AG09319 (cell line): ENCODE results near the gene FBRSL1.

Experiments used
- DNase-seq: peaks from one replicate; pipeline ENCODE4 v3.0.0-alpha.2; 2010; ENCODE audit warnings: low read depth; ENCODE audit errors: extremely low read depth
- TF ChIP-seq, protein P1 (sequence below): IDR thresholded peaks from 2 replicates; pipeline ENCODE4 v1.5.1; 2011; ENCODE audit warnings: low read depth, mild to moderate bottlenecking, inconsistent platforms, low read length, moderate library complexity

The FBRSL1 gene

DNA sequence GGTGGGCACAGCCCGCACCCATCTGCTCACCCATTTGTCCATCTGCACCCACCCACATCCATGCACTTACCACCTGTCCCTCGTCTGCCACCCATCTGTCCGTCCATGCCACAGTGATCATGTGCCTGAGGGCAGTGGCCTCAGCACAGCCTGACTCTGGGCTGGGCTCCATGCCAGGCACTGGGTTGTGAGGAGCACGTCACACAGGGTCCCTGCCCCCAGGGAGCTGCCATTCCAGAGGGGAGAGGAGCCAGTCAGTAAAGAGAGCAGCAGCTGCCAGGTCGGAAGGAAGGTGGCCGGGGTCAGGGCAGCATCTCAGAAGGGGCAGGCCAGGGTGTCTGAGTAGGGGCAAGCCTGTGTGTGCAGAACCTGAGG is 43.6 kb downstream of the FBRSL1 start:
- TF ChIP-seq, protein P1, sequence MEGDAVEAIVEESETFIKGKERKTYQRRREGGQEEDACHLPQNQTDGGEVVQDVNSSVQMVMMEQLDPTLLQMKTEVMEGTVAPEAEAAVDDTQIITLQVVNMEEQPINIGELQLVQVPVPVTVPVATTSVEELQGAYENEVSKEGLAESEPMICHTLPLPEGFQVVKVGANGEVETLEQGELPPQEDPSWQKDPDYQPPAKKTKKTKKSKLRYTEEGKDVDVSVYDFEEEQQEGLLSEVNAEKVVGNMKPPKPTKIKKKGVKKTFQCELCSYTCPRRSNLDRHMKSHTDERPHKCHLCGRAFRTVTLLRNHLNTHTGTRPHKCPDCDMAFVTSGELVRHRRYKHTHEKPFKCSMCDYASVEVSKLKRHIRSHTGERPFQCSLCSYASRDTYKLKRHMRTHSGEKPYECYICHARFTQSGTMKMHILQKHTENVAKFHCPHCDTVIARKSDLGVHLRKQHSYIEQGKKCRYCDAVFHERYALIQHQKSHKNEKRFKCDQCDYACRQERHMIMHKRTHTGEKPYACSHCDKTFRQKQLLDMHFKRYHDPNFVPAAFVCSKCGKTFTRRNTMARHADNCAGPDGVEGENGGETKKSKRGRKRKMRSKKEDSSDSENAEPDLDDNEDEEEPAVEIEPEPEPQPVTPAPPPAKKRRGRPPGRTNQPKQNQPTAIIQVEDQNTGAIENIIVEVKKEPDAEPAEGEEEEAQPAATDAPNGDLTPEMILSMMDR, result no peak
- no peak for DNase-seq

DNA sequence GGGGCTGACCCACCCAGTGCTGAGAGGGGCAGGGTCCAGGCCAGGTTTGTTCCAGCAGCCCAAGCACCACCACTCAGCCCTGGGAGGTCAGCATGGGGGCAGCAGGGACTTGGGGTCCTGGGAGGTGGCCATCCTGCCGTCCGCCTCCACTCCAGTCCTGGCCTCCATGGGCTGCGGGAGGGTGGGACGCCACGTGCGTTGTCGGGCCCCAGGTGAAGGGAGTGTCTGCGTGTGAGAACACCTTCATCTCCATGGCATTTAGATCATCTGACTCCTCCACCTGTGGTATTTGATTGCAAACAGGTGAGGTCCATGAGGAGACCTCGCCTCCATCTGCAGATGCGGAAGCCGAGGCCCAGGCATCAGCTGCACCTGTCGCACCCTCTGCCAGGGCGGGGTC is 44.1 kb downstream of the FBRSL1 start:
- TF ChIP-seq, protein P1, result no peak
- DNase-seq, result no peak

DNA sequence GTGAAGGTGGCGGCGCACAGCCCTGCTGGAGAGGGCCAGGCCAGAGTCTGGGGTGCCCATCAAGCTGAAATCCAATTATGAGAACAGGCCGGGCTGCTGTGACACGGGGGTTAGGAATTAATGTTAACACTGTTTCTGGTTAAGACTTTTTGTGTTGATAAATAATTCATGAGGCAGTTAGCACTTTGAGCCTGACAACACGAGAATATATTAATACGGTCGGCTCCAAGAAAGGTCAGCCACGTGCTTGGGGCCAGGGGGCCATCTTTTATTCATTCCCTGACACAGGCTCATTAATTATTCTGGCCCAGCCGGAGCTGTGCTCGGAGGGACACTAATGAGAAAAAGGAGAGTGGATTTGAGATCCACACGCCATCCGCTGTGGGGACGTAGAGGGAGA is 45.1 kb downstream of the FBRSL1 start:
- TF ChIP-seq, protein P1, result no peak
- no peak for DNase-seq

DNA sequence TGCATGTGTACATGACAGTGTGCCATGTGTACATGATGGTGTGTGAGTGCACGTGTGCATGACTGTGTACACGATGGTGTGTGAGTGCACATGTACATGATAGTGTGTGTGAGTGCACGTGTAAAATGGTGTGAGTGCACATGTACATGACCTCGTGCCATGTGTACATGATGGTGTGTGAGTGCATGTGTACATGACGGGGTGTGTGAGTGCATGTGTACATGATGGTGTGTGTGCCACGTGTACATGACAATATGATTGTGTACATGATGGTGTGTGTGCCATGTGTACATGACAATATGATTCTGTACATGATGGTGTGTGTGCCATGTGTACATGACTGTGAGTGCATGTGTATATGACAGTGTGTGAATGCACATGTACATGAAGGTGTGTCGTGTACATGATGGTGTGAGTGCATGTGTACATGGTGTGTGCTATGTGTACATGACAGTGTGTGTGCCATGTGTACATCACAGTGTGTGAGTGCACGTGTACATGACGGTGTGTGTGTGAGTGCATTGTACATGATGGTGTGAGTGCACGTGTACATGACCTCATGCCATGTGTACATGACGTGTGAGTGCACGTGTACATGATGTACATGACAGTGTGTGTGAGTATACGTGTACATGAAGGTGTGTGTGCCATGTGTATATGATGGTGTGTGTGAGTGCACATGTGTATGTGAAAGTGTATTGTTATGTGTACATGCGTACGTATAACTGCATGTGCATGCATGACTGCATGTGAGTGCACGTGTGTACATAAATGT is 46.3 kb downstream of the FBRSL1 start:
- no peak for DNase-seq
- TF ChIP-seq, protein P1, result no peak

DNA sequence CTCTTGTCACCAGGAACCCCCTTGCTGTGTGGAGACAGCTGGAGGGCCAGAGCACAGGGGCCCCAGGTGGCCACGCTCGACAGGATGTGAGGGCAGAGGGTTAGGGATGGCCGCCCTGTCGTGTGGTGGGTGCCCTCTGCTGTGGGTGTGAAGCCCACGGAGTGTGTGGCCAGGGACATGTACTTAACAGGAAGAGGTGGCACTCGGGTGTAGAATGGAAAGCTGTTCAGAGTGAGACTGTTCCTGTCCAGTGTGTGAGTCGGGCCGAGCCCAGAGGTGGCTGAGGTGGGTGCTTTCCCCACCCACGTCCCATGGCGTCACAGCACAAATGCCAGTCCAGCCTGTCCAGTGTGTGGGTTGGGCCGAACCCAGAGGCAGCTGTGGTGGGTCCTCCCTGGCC is 47.1 kb downstream of the FBRSL1 start:
- no peak for DNase-seq

DNA sequence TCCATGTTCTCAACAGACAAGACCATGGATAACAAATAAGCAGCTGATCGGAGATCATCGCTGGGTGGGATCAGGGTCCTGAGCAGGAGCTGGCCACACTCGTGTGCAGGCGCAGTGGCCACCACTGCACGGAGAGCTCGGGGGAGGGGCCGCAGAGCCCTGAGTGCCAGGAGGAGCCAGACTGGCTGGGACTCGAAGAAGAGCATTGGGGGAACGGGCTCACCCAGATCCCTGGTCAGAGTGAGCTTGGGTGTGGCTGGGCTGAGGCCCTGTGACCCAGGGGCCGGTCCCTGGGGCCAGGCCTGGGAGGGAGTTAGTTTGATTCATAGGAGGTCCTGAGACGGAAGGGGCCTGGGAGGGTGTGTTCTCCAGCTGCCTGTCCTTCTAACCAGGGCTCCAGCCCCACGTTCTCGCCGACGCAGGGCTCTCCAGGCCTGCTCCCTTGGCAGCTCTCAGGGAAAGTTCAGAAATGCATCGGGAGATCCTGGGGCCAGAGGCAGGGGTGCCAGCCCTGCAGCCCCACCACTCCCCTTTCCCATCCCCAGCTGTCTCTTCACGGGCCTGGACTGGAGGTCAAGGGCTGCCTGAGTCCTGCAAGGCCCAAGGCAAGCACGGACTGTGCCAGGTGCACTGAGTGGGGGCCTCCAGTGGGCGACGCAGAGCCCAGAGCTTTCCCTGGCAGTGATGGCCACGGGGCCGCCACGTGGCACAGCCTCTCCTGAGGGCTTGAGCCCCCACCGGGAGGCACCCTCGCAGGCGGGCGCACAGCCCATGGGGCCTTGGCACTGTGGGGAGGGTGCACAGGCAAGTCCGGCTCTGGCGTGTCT is 48.1 kb downstream of the FBRSL1 start:
- DNase-seq, result no peak
- TF ChIP-seq, protein P1, result no peak

More for the DNA sequence above, 47.1 kb downstream of the FBRSL1 start:
- TF ChIP-seq, protein P1, result no peak

DNA sequence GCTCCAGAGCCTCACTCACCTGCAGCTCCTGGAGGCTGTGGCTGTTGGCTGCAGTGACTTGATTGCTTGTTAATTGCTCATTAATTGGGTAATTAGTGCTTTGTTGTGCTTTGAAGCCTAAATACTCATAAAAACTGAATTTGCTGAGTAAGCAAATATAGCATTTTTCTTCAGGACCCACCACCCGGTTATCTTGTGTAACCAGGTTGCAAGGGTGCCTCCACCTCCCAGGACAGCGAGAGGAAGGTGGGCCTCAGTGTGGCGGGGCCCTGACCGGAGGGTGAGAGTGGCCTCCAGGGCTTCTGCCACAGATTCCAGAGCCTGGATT is 48.7 kb downstream of the FBRSL1 start:
- DNase-seq, result no peak
- TF ChIP-seq, protein P1, result no peak
